ENCODE data around the gene CBX7.

The CBX7 gene

GRCh38 chr22:39128508-39128907, 24.0 kb downstream of the CBX7 start:
- TF ChIP-seq GATA3 (IDR thresholded peaks at IDR 0.05; ENCODE audit: low read depth, low read length) (no peak), GATA2 (IDR thresholded peaks at IDR 0.05; ENCODE audit: low read depth, low read length) (no peak)

DNA sequence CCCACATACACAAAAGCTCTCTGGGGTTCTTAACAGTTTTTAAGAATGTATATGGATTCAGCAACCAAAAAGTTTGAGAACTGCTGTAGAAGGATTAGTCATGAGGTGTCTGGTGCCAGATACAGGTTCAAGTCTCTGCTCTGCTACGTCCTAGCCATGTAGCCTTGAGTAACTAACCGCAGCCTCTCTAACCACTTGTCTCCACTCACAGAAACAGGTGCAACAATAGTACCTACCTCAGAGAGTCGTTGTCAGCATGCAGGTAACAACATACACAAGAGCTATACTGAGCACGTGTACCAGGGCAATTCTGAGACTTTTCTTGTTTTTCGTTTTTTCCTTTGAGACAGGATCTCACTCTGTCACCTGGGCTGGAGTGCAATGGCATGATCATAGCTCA, 26.9 kb downstream of the CBX7 start:
- no peak for TF ChIP-seq GATA3 (IDR thresholded peaks at IDR 0.05; ENCODE audit: low read depth, low read length)
- no peak for TF ChIP-seq GATA2 (IDR thresholded peaks at IDR 0.05; ENCODE audit: low read depth, low read length)

DNA sequence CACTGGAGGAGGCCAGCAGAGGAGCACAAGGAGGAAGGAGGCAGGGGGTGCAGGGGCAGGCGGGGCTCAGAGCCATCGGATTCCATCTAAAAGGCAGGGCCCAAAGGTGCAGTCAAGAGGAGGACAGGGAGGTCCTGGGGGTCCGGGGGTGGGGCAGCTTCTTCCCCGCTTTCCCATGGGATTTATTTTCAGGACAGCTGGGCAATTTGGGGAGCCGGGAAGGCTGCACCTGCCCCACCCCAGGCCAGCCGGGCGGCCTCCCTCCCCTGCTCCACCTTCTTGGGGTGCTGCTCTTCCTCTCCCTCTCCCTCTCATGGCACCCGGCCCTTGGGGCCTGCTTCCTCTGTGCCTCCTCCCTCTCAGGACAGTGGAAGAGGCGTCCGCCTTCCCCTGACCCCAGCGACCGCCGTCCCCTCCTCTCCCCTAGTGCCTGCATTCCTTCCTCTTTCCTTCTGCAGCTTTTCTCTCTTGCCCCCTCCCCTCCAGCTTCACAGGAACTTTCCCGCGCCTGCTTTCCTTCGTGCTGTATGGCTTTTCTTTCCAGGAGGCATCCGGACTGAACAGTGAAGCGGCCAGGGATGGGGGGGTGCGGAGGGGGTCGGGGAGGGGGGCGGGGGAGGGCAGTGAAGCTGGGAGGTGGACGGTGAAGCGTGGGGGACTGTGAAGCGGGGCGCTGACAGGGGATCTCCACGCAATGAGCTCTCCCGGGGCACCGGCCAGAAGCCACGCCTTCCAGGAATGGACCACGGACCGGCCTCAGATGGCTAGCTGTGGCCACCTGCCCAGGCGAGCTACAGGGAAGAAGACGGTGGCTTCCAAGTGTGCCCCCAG, 28.5 kb downstream of the CBX7 start:
- TF ChIP-seq GATA2 (IDR thresholded peaks at IDR 0.05; ENCODE audit: low read depth, low read length) (no peak), GATA3 (IDR thresholded peaks at IDR 0.05; ENCODE audit: low read depth, low read length) (no peak)

- TF ChIP-seq GATA2 (IDR thresholded peaks at IDR 0.05; ENCODE audit: low read depth, low read length): no peak
- TF ChIP-seq GATA3 (IDR thresholded peaks at IDR 0.05; ENCODE audit: low read depth, low read length): no peak
Measured at GRCh38 chr22:39122772-39123470, 29.6 kb downstream of the CBX7 start.

- no peak for TF ChIP-seq GATA2 (IDR thresholded peaks at IDR 0.05; ENCODE audit: low read depth, low read length)
Measured at GRCh38 chr22:39120983-39121382, 31.5 kb downstream of the CBX7 start.

DNA sequence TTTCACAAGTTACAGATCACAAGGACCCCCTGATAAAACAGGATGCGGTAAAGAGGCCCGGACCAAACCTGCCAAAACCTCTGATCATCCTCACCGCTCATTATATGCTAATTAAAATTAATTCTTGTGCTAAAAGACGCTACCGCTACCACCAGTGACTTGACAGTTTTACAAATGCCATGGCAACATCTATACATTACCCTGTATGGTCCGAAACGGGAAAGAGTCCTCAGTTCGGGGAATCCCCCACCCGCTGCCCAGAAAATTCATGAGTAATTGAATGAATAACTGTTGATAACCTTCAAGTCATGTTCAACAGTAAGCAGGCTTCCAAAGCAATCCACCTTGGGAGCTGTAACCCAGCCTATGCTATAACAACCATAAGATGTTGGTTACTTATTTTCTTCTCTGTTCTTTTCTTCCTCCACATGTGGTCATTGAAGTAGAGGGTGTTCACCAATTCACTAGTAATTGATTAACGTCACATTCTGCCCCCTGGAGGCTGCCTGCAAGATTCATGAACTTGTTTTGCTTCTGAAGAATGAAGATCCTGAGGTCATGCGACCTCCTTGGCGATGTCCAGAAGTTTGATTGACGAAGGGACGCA, 34.8 kb downstream of the CBX7 start:
- TF ChIP-seq GATA3 (IDR thresholded peaks at IDR 0.05; ENCODE audit: low read depth, low read length): no peak
- no peak for TF ChIP-seq GATA2 (IDR thresholded peaks at IDR 0.05; ENCODE audit: low read depth, low read length)

- no peak for TF ChIP-seq GATA2 (IDR thresholded peaks at IDR 0.05; ENCODE audit: low read depth, low read length)
- no peak for TF ChIP-seq GATA3 (IDR thresholded peaks at IDR 0.05; ENCODE audit: low read depth, low read length)
Measured at GRCh38 chr22:39115977-39116621, 36.4 kb downstream of the CBX7 start.

- TF ChIP-seq GATA2 (IDR thresholded peaks at IDR 0.05; ENCODE audit: low read depth, low read length) (no peak), GATA3 (IDR thresholded peaks at IDR 0.05; ENCODE audit: low read depth, low read length) (no peak)
Measured at GRCh38 chr22:39115570-39115969, 36.9 kb downstream of the CBX7 start.

DNA sequence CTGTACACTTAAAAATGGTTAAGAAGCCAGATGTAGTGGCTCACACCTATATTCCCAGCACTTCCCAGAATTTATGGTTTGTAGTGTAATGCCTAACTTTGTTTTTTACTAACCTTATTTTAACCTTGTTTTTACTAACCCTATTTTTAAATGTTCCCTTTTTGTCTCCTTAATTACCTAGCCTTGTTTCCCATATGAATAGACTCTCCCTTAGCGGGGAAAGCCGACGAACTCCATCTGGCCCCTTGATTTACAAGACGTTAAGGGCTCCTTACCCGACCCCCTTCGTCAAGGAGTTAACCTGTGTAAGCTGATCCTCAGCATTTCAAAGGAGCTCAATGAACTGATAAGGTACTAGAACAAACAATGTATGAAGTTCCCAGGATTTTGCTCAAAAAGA, 38.4 kb downstream of the CBX7 start:
- no peak for TF ChIP-seq GATA2 (IDR thresholded peaks at IDR 0.05; ENCODE audit: low read depth, low read length)
- no peak for TF ChIP-seq GATA3 (IDR thresholded peaks at IDR 0.05; ENCODE audit: low read depth, low read length)

- TF ChIP-seq GATA3 (IDR thresholded peaks at IDR 0.05; ENCODE audit: low read depth, low read length) (no peak), GATA2 (IDR thresholded peaks at IDR 0.05; ENCODE audit: low read depth, low read length) (peak; percentile 44; the same call in 1 of the 2 replicates)
Measured at GRCh38 chr22:39110631-39111561, 41.6 kb downstream of the CBX7 start.

DNA sequence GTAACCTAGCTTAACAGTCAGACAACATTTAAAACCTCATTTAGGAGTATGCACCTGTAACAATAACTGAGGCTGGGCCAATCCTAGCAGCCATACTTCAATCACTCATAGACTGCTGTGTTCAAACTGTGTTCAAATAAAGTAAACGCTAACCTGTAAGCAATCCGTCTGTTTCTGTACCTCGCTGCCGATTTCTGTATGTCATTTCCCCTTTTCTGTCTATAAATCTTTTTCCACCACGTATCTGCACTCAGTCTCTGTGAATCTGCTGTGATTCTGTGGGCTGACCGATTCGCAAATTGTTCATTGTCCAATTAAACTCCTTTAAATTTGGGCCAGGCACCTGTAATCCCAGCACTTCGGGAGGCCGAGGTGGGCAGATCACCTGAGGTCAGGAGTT, 43.1 kb downstream of the CBX7 start:
- no peak for TF ChIP-seq GATA2 (IDR thresholded peaks at IDR 0.05; ENCODE audit: low read depth, low read length)

DNA sequence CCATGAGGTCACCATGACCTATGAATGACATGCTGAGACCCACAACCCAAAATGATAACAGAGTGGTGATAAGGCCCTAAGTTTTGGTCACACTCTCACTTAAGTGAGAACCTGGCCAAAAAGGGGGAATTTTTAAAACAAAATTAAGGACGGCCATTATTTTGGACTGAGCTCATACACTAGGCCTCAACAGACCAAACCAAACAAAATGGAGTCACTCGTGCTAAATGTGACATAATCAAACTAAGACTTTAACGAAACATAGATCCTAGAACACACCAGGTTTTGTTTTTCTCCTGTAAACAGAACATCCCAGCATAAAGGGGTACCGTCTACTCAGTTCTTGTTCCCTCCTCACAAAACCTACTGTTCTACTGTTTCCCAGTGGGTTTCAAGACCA, 44.0 kb downstream of the CBX7 start:
- TF ChIP-seq GATA2 (IDR thresholded peaks at IDR 0.05; ENCODE audit: low read depth, low read length): no peak
- no peak for TF ChIP-seq GATA3 (IDR thresholded peaks at IDR 0.05; ENCODE audit: low read depth, low read length)

GRCh38 chr22:39106326-39106725, 46.2 kb downstream of the CBX7 start:
- TF ChIP-seq GATA2 (IDR thresholded peaks at IDR 0.05; ENCODE audit: low read depth, low read length) (no peak), GATA3 (IDR thresholded peaks at IDR 0.05; ENCODE audit: low read depth, low read length) (no peak)

Data from SH-SY5Y (cell line).